ENCODE results near the gene COX19.

GRCh38 chr7:979151-979550 is 3.8 kb upstream of the COX19 start:
- TF ChIP-seq POLR2A (IDR thresholded peaks at IDR 0.05) (no peak), CTCF (IDR thresholded peaks at IDR 0.05 in 8 of 11, conservative IDR thresholded peaks at IDR 0.05 in 3 of 11) (no peak), POLR2AphosphoS5 (IDR thresholded peaks at IDR 0.05) (no peak)

Measured in spleen (tissue), 7 donors.